ENCODE data around the gene GRAMD4. TPM values are rescaled to one million over a fixed set of nuclear protein-coding genes. Genes with fewer than 3 reads are reported as not detected.

The GRAMD4 gene
- total RNA-seq, 2 donors from 2014 or later = 33.8 to 42.4 TPM

DNA sequence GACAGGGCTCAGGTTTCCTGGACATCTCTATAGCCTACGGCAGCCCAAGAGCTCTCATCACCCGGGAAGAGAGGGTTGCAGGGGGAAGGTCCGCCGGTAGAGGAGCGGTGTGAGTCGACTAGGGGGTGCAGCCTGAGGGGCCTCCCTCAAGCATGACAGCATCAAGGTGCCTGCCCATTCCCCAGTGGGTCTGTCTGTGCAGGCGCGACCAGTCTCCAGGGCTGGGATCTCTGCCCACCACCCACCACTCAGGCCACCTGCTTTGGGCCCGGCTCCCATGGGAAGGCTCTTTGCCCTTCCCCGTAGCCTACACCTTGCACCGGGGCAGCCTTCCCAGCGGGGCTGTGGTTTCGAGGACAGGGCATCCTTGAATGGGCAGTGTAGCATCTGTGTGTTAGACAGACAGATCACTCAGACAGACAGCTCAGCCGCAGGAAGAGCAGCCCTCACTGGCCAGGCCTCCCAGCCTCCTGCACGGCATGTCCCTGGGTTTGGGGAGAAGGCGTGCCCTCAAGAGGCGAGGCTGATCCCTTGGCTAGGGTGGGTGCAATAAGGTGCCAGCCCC lies 88.7 kb downstream of the GRAMD4 start:
- DNase-seq (ENCODE audit: low spot score in 2 of 2) = no peak
- ATAC-seq = no peak
- Mint-ChIP-seq H3K9me3 (no peaks in the 10 kb centered on the region), H3K27ac (peak overlapping the region in 1 of 2 donors; percentile 35), H3K36me3 (peaks cover 10 to 27% of the 10 kb centered on the region in 2 donors)

DNA sequence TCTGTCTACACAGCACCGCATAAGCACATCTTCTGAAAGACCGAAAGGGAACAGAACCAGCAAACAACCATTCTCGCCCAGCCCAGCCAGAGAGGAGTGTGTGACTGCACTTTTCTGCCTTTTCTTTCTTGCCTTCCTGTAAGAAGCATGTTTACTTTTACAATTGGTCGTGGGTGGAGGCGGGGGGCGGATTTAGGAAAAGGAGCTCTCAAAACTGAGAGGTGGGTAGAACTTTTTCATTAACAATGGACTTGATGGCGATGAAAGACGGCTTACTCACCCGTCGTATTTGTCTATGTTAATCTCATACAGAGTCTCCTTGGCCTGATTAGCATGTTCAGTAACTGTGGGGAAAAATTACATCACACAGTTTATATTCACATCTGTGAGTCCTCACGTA lies 90.6 kb downstream of the GRAMD4 start:
- DNase-seq (ENCODE audit: low spot score in 2 of 2) (no peak), ATAC-seq (no peak)
- peak overlapping the region in 1 of 2 donors; percentile 77 for H3K27ac Mint-ChIP-seq

DNA sequence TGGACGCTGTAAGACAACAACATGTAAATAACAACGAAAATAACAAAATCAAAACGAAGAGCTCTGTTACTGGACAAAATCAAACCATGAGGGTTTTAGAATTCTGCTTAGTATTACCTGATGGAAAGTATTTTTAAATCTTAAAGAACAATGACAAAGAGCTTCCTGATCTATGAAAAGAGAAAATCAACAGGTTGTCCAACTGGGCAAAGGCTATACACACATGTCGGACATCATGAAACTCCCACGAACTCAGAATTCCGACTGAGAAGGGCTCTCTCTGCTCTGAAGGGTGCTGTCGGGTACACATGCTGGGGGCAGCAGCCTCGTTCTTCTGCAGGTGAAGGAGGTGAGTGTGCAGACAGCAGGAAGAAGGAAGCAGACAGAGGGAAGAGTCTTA lies 92.1 kb downstream of the GRAMD4 start:
- DNase-seq (ENCODE audit: low spot score in 2 of 2) = no peak
- H3K27ac Mint-ChIP-seq = peak overlapping the region in 1 of 2 donors; percentile 70
- H3K36me3 Mint-ChIP-seq = peaks cover 10 to 15% of the 10 kb centered on the region in 2 donors
- no peaks in the 10 kb centered on the region for H3K9me3 Mint-ChIP-seq
- no peak for ATAC-seq

More for the DNA sequence above, 90.6 kb downstream of the GRAMD4 start:
- Mint-ChIP-seq H3K9me3 (no peaks in the 10 kb centered on the region), H3K36me3 (peaks cover 10 to 22% of the 10 kb centered on the region in 2 donors)

DNA sequence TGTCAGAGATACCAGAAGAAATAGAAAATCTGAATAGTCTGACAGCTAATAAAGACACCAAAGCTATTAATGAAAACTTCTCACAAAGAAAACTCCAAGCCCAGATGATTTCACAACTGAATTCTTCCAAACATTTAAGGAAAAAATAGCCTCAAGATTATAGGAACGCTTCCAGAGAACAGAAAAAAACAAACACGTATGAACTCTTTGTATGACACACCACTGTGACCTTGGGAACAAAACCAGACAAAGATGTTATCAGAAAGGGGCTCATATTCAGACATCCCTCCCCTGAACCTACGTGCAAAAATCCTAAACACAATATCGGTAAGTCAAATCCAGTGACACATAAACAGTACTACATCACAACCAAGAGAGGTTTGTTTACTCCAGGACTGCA lies 94.4 kb downstream of the GRAMD4 start:
- peaks cover 0 to 15% of the 10 kb centered on the region in 2 donors for H3K36me3 Mint-ChIP-seq
- ATAC-seq = no peak
- H3K9me3 Mint-ChIP-seq = no peaks in the 10 kb centered on the region
- H3K27ac Mint-ChIP-seq = peak overlapping the region in 1 of 2 donors; percentile 75
- DNase-seq (ENCODE audit: low spot score in 2 of 2) = no peak

DNA sequence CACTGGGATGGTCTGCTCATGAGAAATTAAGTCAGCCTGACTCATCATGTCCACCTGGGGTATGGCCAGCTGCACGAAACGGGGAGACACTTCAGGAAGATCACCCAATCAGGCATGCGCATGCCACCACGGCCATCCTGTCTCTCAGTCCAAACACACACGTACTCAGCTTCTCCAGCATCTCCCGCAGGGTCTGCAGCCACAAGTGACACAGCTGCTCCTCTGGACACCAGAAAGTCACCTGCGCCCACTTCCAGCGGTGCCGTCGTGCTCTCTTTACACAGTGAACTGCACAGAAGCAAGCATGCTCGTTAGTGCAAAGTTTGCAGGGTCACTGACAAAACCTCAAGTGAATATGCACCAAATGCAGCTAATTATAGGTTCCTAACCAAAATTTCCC lies 99.7 kb downstream of the GRAMD4 start:
- DNase-seq (ENCODE audit: low spot score in 2 of 2) = no peak
- Mint-ChIP-seq H3K9me3 (no peaks in the 10 kb centered on the region), H3K36me3 (peaks cover 0 to 4% of the 10 kb centered on the region in 2 donors), H3K27ac (no peak overlapping the region)
- no peak for ATAC-seq

DNA sequence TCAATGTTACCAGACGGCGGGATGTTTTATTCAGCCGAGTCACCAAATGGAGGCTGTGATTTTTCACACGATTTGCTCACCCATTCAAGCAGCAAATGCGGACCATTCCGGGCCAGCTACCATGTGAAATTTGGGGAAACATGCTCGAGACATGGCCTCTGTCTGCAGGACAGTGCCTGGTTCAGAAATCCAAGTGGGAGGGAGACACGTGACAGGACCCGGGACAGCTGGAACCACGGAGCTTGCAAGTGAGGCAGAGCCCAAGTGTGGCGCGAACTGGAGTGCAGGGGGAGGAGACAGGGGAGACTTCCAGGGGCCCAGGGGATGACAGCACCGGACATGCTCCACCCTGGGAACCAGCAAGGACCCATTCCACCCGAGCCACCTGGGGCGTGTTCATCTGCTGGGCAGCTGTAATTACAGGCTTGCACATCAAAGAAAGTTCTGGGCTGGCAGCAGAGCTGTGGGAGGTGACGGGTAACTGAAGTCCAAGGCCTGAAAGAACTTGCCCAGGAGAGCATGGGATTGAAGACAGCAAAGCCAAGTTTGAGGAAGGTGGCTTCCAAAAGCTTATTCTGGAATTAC lies 101.4 kb downstream of the GRAMD4 start:
- no peaks in the 10 kb centered on the region for H3K9me3 Mint-ChIP-seq
- DNase-seq (ENCODE audit: low spot score in 2 of 2) = no peak
- peak overlapping the region in 1 of 2 donors; percentile 55 for H3K27ac Mint-ChIP-seq
- peaks cover 0 to 4% of the 10 kb centered on the region in 2 donors for H3K36me3 Mint-ChIP-seq
- no peak for ATAC-seq

DNA sequence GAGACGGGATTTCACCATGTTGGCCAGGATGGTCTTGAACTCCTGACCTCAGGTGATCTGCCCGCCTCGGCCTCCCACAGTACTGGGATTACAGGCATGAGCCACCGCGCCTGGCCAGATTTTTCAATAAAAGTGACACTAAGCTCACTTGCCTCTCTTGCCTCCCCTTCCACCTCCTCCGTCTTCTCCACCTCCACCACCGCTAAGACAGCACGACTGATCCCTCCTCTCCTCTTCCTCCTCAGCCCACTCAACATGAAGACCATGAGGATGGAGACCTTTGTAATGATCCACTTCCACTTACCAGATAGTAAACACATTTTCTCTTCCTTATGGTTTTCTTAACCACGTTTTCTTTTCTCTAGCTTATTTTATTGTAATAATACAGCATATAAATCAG lies 103.7 kb downstream of the GRAMD4 start:
- H3K36me3 Mint-ChIP-seq = peaks cover 0 to 4% of the 10 kb centered on the region in 2 donors
- DNase-seq (ENCODE audit: low spot score in 2 of 2) (no peak), ATAC-seq (no peak)
- H3K9me3 Mint-ChIP-seq = no peaks in the 10 kb centered on the region
- peak overlapping the region in 1 of 2 donors; percentile 25 for H3K27ac Mint-ChIP-seq

DNA sequence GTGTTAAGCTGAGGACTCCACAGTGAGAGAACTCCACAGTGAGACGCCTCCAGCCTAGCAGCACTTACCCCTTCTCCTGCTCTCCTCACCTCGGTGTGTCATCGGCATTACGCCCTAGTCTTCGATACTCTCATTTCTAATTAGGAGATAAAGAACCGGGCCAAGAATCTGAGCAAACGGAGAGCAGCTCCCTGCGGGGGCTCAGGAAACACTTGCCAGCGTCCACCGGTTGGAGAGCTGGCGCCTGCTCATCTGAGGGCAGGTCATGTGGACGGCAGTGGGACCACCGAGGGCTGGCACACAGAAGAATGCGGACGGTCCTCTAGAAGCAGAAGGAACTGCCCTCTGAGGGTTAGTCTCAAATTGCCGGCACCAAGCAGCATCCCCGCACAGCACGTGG lies 104.9 kb downstream of the GRAMD4 start:
- H3K27ac Mint-ChIP-seq = no peak overlapping the region
- H3K36me3 Mint-ChIP-seq = no peaks in the 10 kb centered on the region
- no peak for DNase-seq (ENCODE audit: low spot score in 2 of 2)
- H3K9me3 Mint-ChIP-seq = no peaks in the 10 kb centered on the region
- no peak for ATAC-seq

DNA sequence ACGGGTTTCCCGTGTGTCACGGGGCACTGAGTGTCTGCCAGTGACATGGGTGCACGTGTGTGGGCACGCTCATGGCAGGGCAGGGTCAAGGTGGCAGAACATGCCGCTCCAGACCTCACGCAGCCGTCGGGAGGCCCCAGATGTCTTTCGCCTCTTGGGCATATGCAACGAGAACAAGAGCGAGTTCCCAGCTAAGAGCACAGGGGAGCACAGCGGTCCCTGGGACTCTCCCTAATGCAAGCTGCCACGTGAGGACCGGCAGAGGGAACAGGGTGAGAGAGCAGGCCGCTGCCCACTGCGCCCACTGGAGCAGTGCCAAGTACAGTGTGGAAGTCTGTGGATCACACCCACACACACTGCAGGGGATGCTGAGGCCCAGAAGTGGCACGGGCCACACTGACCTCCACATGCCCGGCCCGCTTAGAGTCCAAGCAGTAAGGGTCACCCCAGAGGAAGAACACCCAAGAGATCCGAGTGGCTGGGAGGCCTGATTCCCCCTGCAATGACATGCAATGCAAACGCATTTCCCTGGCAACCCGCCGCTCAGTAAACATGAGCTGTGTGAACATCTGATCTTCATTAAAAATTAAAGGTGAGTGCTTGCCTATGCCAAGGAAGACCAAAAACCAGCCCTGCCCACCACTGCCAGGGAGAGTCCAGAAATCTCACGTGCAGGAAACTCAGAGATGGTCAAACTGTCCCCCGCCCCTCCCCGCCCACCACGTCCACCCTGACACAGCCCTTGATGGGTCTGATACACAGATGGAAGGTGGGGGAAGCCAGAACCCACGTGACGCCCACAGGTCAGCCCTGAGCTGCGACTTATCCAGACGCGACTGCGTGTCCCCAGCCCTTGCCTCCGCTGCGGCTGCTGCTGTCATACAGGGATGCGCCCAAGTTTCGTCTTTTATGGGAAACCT lies 106.1 kb downstream of the GRAMD4 start:
- Mint-ChIP-seq H3K36me3 (peaks cover 0 to 1% of the 10 kb centered on the region in 2 donors), H3K27ac (peak overlapping the region in 1 of 2 donors; percentile 22), H3K9me3 (no peaks in the 10 kb centered on the region)
- no peak for DNase-seq (ENCODE audit: low spot score in 2 of 2)
- ATAC-seq = no peak

DNA sequence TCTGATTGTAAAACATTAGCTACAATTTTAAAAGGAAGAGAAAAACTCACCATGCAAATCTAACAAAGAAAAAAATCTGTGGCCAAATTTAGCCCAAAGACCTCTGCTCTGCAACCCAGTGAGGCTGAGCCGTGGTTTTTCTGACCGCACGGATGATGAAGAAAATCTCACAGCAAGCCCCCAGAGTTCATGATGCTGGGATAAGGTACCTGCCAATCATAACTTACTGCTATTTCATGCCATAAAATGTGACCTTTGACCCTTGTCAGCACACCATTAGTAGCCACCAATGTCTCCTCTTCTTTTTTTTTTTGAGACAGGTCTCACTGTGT lies 106.8 kb downstream of the GRAMD4 start:
- Mint-ChIP-seq H3K36me3 (peaks cover 0 to 7% of the 10 kb centered on the region in 2 donors), H3K9me3 (no peaks in the 10 kb centered on the region), H3K27ac (no peak overlapping the region)
- DNase-seq (ENCODE audit: low spot score in 2 of 2) (no peak), ATAC-seq (no peak)

DNA sequence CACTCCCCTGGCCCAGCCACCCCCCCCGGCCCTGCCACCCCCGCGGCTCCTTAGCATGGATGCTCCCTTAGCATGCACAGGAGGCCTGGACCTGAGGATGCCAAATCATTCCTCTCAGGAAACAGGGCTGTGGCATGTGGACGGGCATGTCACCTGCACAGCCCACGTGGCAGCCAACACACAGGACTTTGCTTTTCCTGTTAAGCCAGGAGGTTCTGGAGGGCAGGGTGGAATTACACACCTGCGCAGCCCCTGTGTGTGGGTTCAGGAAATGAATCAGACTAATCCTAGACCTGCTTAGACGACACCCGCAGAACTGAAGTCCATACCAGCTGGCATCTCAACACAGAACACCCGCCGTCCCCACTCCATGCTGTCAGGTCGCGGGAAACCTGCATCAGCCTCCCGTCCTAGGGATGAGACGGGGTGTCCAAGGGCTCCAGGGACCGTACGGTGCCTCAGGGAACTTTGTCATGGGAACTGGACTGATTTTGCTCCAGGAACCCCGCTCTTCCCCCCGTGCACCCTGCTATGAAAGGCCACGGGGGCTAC lies 107.7 kb downstream of the GRAMD4 start:
- Mint-ChIP-seq H3K36me3 (peaks cover 0 to 7% of the 10 kb centered on the region in 2 donors), H3K27ac (peak overlapping the region in 1 of 2 donors; percentile 44), H3K9me3 (no peaks in the 10 kb centered on the region)
- ATAC-seq (no peak), DNase-seq (ENCODE audit: low spot score in 2 of 2) (no peak)

DNA sequence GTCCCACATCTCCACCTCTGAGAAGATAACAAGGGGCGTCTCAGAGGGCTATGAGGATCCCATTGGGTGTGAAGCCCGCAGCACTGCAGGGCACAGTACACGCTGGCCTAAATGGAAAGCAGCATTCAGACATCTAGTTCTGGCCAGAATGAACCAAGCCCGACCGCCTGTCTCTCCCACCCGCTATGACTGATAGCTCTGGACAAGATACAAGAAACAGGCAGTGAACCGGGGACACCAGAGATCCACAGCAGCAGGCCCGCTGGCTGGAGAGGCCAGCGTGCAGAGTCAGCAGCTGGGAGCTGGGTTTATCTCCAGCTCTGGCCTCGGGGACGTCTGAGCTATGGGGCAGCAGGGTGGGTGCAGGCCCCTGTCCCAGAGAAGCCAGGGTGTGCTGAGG lies 108.3 kb downstream of the GRAMD4 start:
- Mint-ChIP-seq H3K27ac (peak overlapping the region; percentile 44 to 50), H3K9me3 (no peaks in the 10 kb centered on the region), H3K36me3 (peaks cover 0 to 7% of the 10 kb centered on the region in 2 donors)
- DNase-seq (ENCODE audit: low spot score in 2 of 2) (no peak), ATAC-seq (no peak)

Other genes with a start within 250 kb of the GRAMD4 start
- 1 to 10 TPM in 1 of 2 donors, under 1 TPM in 1; 0.54 to 1.1 TPM for gene CELSR1, start 82.8 kb upstream of the GRAMD4 start, total RNA-seq
- gene CERK, start 117.9 kb downstream of the GRAMD4 start, total RNA-seq = 10 to 100 TPM; 44.8 to 48.0 TPM
- gene TBC1D22A, start 142.3 kb downstream of the GRAMD4 start, total RNA-seq = 10 to 100 TPM; 17.8 to 50.8 TPM

Measured in activated naive CD4-positive, alpha-beta T cell treated with anti-CD3 and anti-CD28 coated beads, Interleukin-2, amount 50 U/mL, for 72 hours (primary cell).